Measurements from ENCODE around the gene APOBEC3H. TPM values are rescaled to one million over a fixed set of nuclear protein-coding genes. Genes with fewer than 3 reads are reported as not detected.

APOBEC3H gene
- total RNA-seq, 1 experiment from 2014 or later, result not detected

- POLR2A ChIA-PET (ENCODE audit: low non-redundant PET), result no interaction called here
- TF ChIP-seq CTCF (conservative IDR thresholded peaks at IDR 0.05; ENCODE audit: low read depth, low read length), result no peak
- TF ChIP-seq EZH2 (IDR thresholded peaks at IDR 0.05; ENCODE audit: borderline replicate concordance, low read depth, low read length, poor library complexity, severe bottlenecking), result no peak
- Histone ChIP-seq H3K36me3 (ENCODE audit: insufficient read depth, low read length, poor library complexity, severe bottlenecking) (no peaks in the 10 kb centered on the region), H3K27me3 (replicated peaks; ENCODE audit: insufficient read depth, low read depth, low read length, poor library complexity) (no peaks in the 10 kb centered on the region), H3K4me1 (ENCODE audit: insufficient read depth, low read length, poor library complexity, severe bottlenecking) (no peaks in the 10 kb centered on the region), H3K9me3 (ENCODE audit: low read depth, low read length, poor library complexity, severe bottlenecking) (no peaks in the 10 kb centered on the region), H3K4me3 (ENCODE audit: low read depth, low read length, poor library complexity, severe bottlenecking) (no peak overlapping the region), H3K27ac (ENCODE audit: low read depth, low read length, poor library complexity, severe bottlenecking) (no peak overlapping the region)
- CTCF ChIA-PET, result no interaction called here
- intact Hi-C loops (cut with micrococcal nuclease; ENCODE audit: unreplicated experiment), result no loop called here
- BruUV-seq (replicated peaks), result no TSS peak
- no peak for DNase-seq (ENCODE audit: low spot score)
Observed at GRCh38 chr22:39084666-39085065, 12.4 kb upstream of the APOBEC3H start.

GRCh38 chr22:39087098-39087497 lies 9.9 kb upstream of the APOBEC3H start:
- TF ChIP-seq EZH2 (IDR thresholded peaks at IDR 0.05; ENCODE audit: borderline replicate concordance, low read depth, low read length, poor library complexity, severe bottlenecking) (no peak), CTCF (conservative IDR thresholded peaks at IDR 0.05; ENCODE audit: low read depth, low read length) (no peak)
- Histone ChIP-seq H3K27ac (ENCODE audit: low read depth, low read length, poor library complexity, severe bottlenecking) (no peak overlapping the region), H3K4me1 (ENCODE audit: insufficient read depth, low read length, poor library complexity, severe bottlenecking) (no peaks in the 10 kb centered on the region), H3K27me3 (replicated peaks; ENCODE audit: insufficient read depth, low read depth, low read length, poor library complexity) (no peaks in the 10 kb centered on the region), H3K36me3 (ENCODE audit: insufficient read depth, low read length, poor library complexity, severe bottlenecking) (no peaks in the 10 kb centered on the region), H3K4me3 (ENCODE audit: low read depth, low read length, poor library complexity, severe bottlenecking) (no peak overlapping the region), H3K9me3 (ENCODE audit: low read depth, low read length, poor library complexity, severe bottlenecking) (no peaks in the 10 kb centered on the region)
- no TSS peak for BruUV-seq (replicated peaks)
- POLR2A ChIA-PET (ENCODE audit: low non-redundant PET), result no interaction called here
- intact Hi-C loops (cut with micrococcal nuclease; ENCODE audit: unreplicated experiment), result no loop called here
- CTCF ChIA-PET, result no interaction called here
- DNase-seq (ENCODE audit: low spot score), result no peak

GRCh38 chr22:39087881-39088684 lies 9.0 kb upstream of the APOBEC3H start:
- no peak overlapping the region for H3K27ac ChIP-seq (ENCODE audit: low read depth, low read length, poor library complexity, severe bottlenecking)
- DNase-seq (ENCODE audit: low spot score), result no peak
- no peaks in the 10 kb centered on the region for H3K27me3 ChIP-seq (replicated peaks; ENCODE audit: insufficient read depth, low read depth, low read length, poor library complexity)
- H3K4me3 ChIP-seq (ENCODE audit: low read depth, low read length, poor library complexity, severe bottlenecking), result no peak overlapping the region
- H3K4me1 ChIP-seq (ENCODE audit: insufficient read depth, low read length, poor library complexity, severe bottlenecking), result no peaks in the 10 kb centered on the region
- H3K36me3 ChIP-seq (ENCODE audit: insufficient read depth, low read length, poor library complexity, severe bottlenecking), result no peaks in the 10 kb centered on the region
- no TSS peak for BruUV-seq (replicated peaks)
- ChIA-PET CTCF (no interaction called here), POLR2A (ENCODE audit: low non-redundant PET) (no interaction called here)
- TF ChIP-seq EZH2 (IDR thresholded peaks at IDR 0.05; ENCODE audit: borderline replicate concordance, low read depth, low read length, poor library complexity, severe bottlenecking) (no peak), CTCF (conservative IDR thresholded peaks at IDR 0.05; ENCODE audit: low read depth, low read length) (no peak)
- H3K9me3 ChIP-seq (ENCODE audit: low read depth, low read length, poor library complexity, severe bottlenecking), result no peaks in the 10 kb centered on the region
- intact Hi-C loops (cut with micrococcal nuclease; ENCODE audit: unreplicated experiment), result no loop called here
